Mesenteric fat pad (tissue), 1 donor: ENCODE results near the gene SNTG2. TPM values are rescaled to one million over a fixed set of nuclear protein-coding genes. Genes with fewer than 3 reads are reported as not detected.
"Not testable (repeated sequence)": the region's sequence is repeated elsewhere in the genome, so short reads cannot be mapped to it uniquely, and the experiment has no call there.

Experiments
- DNase-seq: peaks from one replicate; pipeline ENCODE4 v3.0.0-alpha.2; 2020; ENCODE audit warnings: low spot score
- total RNA-seq: library from RNA; stranded (reverse); fragmentation: NEBNext Ultra II Directional; extraction: Animal tissue kit (Norgen Biotek cat#: 25700); gene quantifications from one replicate; pipeline ENCODE4 v1.2.1, GENCODE V29; 2021
- donor health status: DM: yes; HTN: yes; CAD: no.

SNTG2 gene
- total RNA-seq, 1 donor from 2014 or later: 5.6 TPM

GRCh38 chr2:1088940-1089339 lies 138.3 kb downstream of the SNTG2 start:
- no peak for DNase-seq

- DNase-seq: no peak
These were observed 141.4 kb downstream of the SNTG2 start for GRCh38 chr2:1091895-1092585.

DNA sequence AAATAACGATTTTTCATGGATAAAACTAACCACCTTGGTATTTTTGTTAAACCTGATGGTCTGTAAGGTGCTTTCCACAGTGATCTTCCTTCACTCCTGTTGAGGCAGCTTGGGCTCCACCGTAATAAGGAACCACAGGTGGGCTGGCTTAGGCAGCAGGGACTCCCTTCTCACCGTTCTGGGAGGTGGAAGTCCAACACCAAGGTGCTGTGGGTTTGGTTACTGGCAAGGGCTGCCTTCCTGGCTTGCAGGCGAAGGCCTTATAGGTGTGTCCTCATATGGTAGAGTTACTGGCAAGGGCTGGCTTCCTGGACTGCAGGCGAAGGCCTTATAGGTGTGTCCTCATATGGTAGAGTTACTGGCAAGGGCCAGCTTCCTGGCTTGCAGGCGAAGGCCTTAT lies 143.0 kb downstream of the SNTG2 start:
- not testable (repeated sequence) for DNase-seq

- DNase-seq: no peak
These were observed 146.5 kb downstream of the SNTG2 start for GRCh38 chr2:1097101-1097500.

GRCh38 chr2:1099418-1099817 lies 148.8 kb downstream of the SNTG2 start:
- DNase-seq: no peak

DNA sequence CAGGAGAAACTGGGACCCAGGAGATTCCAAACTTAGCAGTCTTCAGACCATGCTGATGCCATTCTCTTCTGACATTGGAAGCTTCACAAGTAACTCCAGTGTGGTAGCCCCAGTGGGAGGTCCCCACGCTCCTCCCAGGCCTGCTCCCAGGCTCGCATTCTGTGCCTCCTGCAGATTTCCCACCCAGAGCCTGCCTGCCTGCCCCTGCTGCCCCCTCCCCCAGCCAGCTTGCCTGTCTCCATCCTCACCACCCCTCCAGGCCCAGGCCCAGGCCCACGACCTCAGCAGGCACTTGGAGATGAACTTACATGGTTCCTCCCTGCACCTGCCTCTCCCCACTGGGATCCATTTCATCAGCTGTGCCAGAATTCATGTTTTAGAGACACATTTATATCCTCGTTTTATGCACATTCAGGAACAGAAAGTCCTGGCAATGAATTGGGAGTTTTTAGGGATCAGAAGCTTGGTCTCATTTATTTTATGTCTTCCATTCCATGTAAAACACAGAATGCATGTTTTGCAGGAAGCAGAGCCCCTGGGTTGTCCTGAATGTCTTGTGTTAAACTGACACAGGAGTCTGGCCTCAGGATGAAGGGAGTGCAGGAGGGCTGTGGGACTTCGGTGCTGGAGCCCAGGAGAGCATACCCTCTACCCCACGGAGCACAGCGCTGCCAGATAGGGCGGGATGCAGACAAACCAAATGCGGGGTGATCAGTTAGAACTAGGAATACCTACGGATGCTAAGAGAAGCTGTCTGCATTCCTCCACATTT lies 150.5 kb downstream of the SNTG2 start:
- no peak for DNase-seq

- DNase-seq: no peak
These were observed 151.4 kb downstream of the SNTG2 start for GRCh38 chr2:1101982-1102590.

GRCh38 chr2:1104364-1104763 lies 153.7 kb downstream of the SNTG2 start:
- DNase-seq: no peak

DNA sequence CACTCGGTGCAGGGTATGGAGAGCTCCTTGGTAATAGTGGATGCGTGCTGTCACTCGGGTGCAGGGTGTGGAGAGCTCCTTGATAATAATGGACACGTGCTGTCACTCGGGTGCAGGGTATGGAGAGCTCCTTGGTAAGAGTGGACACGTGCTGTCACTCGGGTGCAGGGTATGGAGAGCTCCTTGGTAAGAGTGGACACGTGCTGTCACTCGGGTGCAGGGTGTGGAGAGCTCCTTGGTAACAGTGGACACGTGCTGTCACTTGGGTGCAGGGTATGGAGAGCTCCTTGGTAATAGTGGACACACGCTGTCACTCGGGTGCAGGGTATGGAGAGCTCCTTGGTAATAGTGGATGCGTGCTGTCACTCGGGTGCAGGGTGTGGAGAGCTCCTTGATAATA lies 155.7 kb downstream of the SNTG2 start:
- not testable (repeated sequence) for DNase-seq

DNA sequence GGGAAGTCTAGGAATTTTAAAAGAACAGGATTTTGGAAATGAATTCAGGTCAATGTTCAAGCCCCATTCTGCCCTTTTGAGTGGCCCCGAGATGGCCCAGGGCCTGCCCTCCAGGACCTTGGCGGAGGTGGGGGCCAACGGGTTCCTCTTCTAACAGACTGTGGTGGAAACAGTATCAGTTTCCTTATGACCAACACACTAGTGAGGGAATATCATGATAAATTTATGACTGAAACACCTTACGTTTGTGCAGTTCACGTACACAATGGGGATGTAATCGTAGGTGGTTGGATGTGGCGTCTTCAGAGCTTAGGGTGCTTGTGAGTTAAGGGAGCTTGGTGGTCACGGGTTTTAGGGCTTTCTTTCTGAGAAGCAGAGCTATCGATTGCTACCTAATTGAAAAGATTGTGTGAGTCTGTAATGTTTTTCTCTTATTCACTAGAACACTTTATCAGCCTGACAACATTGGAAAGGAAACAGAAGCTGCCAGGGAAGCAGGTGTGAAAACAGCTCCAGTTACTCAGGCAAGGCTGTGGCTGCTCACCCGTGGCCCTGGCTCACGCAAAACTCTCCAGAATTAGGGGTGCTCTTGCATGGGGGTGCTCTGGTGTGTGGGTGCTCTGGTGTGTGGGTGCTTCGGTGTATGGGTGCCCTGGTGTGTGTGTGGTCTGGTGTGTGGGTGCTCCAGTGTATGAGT lies 165.3 kb downstream of the SNTG2 start:
- no peak for DNase-seq

DNA sequence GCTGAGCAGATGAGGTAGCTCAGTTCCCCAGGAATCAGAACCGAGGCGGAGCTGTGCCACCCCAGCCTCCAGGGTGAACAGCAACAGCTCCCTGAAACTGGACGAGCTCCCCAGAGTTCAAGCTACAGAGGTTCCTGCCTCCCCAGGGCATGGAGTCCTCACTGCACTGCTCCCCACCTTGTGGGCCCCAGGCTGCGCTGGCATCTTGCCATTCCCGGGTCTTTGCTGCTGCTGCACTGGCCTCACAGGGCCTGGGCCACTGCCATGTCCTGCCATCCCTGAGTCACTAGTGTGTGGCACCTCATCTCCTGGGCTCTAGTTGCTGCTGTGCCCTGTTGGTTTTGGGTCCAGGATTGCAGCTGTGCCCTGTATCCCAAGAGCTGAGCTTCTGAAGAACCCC lies 166.9 kb downstream of the SNTG2 start:
- no peak for DNase-seq

DNA sequence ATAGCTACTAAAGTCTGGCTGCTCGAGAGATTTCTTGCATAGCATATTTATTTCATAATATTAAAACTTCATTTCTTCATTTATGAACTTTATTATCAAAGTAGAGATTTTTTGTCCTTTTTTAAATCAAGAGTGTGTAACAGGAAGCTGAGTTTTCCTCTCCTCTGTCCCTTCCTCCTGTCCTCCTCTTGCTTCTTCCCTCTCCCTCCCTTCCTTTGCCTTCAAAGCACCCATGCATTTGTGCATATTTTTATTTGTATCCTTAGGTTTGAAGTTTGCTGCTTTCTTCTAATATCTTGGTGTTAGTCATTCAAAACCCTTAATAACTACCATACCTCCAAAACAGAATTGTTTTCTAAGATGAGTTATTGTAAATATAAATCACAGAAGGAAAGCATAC lies 174.6 kb downstream of the SNTG2 start:
- no peak for DNase-seq

GRCh38 chr2:1125633-1126370 lies 175.2 kb downstream of the SNTG2 start:
- DNase-seq: no peak

DNA sequence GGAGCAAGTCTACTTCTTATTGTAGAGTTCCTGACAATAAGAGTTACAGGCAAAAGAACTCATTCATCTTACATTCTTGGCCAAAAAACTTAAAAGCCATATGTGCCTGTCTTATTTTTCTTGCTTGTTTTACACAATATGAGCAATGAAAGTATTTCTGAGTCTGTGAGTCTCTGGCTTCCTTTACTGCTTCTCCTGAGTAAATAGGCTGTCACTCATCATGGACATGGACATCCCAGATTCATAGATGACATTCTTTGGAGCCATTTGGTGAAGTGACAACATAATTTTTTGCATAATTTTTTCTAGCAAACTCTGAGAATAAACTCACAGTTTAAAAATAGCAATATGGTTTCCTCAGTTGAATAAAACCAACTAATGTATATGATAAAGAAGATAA lies 179.3 kb downstream of the SNTG2 start:
- DNase-seq: no peak

GRCh38 chr2:1130922-1131321 lies 180.3 kb downstream of the SNTG2 start:
- no peak for DNase-seq

GRCh38 chr2:1132328-1132969 lies 181.8 kb downstream of the SNTG2 start:
- DNase-seq: no peak

- not testable (repeated sequence) for DNase-seq
These were observed 183.2 kb downstream of the SNTG2 start for GRCh38 chr2:1133896-1134295.

DNA sequence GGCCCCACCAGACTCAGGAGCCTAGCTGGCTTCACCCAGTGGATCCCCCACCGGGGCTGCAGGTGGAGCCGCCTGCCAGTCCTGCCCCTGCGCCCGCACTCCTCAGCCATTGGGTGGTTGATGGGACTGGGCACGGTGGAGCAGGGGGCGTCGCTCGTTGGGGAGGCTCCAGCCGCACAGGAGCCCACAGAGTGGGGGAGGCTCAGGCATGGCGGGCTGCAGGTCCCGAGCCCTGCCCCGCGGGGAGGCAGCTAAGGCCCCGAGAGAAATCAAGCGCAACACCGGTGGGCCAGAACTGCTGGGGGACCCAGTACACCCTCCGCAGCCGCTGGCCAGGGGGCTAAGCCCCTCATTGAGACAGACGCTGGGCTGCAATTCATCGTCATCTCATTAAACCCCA lies 184.0 kb downstream of the SNTG2 start:
- no peak for DNase-seq

DNA sequence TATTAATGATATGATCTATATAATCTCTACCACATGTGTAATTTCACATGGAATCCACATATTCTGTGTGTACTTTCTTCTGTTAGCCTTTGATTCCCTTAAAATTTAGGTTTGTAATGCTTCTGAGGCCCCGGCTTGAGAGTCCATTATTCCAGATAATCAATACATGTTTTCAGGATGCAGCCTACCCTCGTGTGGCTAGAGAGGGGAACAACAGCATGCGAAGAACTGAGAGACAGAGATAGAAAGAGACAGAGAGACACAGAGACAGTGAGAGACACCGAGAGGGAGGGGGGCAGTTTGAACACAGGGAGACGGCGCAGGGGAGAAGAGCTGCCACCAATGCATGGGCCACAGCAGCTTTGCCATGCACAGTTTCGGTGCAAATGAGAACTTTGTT lies 185.4 kb downstream of the SNTG2 start:
- no peak for DNase-seq

- no peak for DNase-seq
These were observed 186.2 kb downstream of the SNTG2 start for GRCh38 chr2:1136846-1137245.

DNA sequence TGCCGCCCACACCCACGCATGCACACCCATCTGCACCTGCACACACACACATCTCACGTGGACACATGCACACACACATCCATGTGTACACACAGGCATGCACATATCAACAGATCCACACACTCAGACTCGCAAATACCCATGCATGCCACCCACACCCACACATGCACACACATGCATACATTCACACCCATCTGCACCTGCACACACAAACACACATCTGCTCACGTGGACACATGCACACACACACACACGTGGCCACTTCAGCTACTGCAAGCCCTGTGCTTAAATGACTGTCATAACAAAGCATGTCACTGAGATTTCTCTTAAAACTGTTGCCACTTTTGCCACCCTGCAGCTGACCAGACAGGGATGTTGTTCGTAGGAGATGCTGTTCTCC lies 186.6 kb downstream of the SNTG2 start:
- no peak for DNase-seq
